K562 treated with DMSO at 1 percent for 48 hours (cell line): ENCODE measurements around the gene TSPYL1. TPM values are rescaled to one million over a fixed set of nuclear protein-coding genes. Genes with fewer than 3 reads are reported as not detected.

ENCODE experiments used
- total RNA-seq: library from RNA; unstranded; fragments of 300-600 nt; gene quantifications from 2 replicates; pipeline ENCODE4 v1.2.3, GENCODE V29; 2022; ENCODE audit warnings: low replicate concordance; ENCODE audit errors: extremely low read depth

Gene TSPYL1
- total RNA-seq: not detected in 2 replicates

GRCh38 chr6:116279232-116280160 lies at the start of gene TSPYL1:
Gene TSPYL1, minus strand, starts transcription at chr6:116279930. Its CDS starts 100 bp downstream, at chr6:116279830.

GRCh38 chr6:116253505-116254296 lies 26.0 kb downstream of the TSPYL1 start, which contains the start of gene TSPYL4:
Gene TSPYL4, minus strand, starts transcription at chr6:116254075. Its CDS starts 67 bp downstream, at chr6:116254008.

Other genes starting within 250 kb of the TSPYL1 start
- gene FRK, start 219.0 kb downstream of the TSPYL1 start, total RNA-seq: not detected in 2 replicates
- not detected in 2 replicates for gene NT5DC1, start 179.1 kb downstream of the TSPYL1 start, total RNA-seq
- not detected in 2 replicates for gene COL10A1, start 153.8 kb downstream of the TSPYL1 start, total RNA-seq
- not detected in 2 replicates for gene TSPYL4, start 25.9 kb downstream of the TSPYL1 start, total RNA-seq
- not detected in 2 replicates for gene DSE, start 91.0 kb upstream of the TSPYL1 start, total RNA-seq
- gene CALHM6, start 181.4 kb upstream of the TSPYL1 start, total RNA-seq: not detected in 2 replicates
- gene CALHM5, start 231.7 kb upstream of the TSPYL1 start, total RNA-seq: not detected in 2 replicates